ENCODE measurements around the gene PPP2R5D. TPM values are rescaled to one million over a fixed set of nuclear protein-coding genes. Genes with fewer than 3 reads are reported as not detected.
A peak's percentile ranks its signal among the peaks of the same experiment; 100 is the strongest.

Gene PPP2R5D
- total RNA-seq, 2 donors from 2014 or later, result 53.0 to 96.0 TPM

DNA sequence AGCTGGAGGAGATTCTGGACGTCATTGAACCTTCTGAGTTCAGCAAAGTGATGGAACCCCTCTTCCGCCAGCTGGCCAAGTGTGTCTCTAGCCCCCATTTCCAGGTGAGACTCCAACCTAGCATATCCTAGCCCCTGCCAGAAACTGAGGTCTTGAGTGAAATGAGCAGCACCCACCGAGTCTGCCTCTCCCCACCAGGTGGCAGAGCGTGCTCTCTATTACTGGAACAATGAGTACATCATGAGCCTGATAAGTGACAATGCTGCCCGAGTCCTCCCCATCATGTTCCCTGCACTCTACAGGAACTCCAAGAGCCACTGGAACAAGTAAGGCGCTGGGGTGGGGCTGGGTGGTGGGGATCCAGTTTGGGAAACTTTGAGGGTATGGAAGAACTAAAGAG is 24.8 kb downstream of the PPP2R5D start:
- Mint-ChIP-seq H3K36me3 (peaks cover 13 to 24% of the 10 kb centered on the region in 2 donors), H3K27ac (peak overlapping the region in 1 of 2 donors; percentile 72)

GRCh38 chr6:43011207-43011606 is 26.8 kb downstream of the PPP2R5D start:
- H3K9me3 Mint-ChIP-seq, result no peaks in the 10 kb centered on the region
- peak overlapping the region; percentile 77 to 92 for H3K27ac Mint-ChIP-seq
- no peak for ATAC-seq
- no peak for DNase-seq (ENCODE audit: low spot score in 2 of 2)
- H3K36me3 Mint-ChIP-seq, result peaks cover 13 to 18% of the 10 kb centered on the region in 2 donors

More for the DNA sequence above, 24.8 kb downstream of the PPP2R5D start:
- ATAC-seq (no peak), DNase-seq (ENCODE audit: low spot score in 2 of 2) (peak in 1 of 2 donors; percentile 24)
- H3K9me3 Mint-ChIP-seq, result no peaks in the 10 kb centered on the region

DNA sequence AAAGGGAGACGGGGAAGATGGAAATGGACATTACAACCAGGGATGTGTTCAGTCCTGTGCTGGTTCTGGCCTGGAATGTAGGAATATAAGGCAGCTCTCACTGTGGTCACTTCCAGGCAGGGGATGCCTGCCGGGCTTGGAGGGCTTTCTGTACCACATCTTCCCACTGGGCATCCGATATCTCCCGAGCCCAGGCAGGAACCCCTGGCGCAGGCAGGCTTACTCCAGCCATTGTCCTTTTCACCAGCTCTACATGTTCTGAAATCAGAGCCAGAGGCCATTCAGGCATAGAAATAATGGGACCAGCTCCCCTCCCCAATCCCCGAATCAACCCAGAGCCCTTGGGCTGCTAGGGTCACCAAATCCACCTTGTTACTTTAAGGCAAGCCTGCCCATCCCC is 28.0 kb downstream of the PPP2R5D start:
- peaks cover 13 to 17% of the 10 kb centered on the region in 2 donors for H3K36me3 Mint-ChIP-seq
- DNase-seq (ENCODE audit: low spot score in 2 of 2) (no peak), ATAC-seq (no peak)
- no peaks in the 10 kb centered on the region for H3K9me3 Mint-ChIP-seq
- H3K27ac Mint-ChIP-seq, result peak overlapping the region; percentile 92 to 98

- peak overlapping the region; percentile 92 to 98 for H3K27ac Mint-ChIP-seq
- H3K36me3 Mint-ChIP-seq, result peaks cover 13 to 24% of the 10 kb centered on the region in 2 donors
- peak; percentile 41 to 53 for ATAC-seq
- H3K9me3 Mint-ChIP-seq, result no peaks in the 10 kb centered on the region
- no peak for DNase-seq (ENCODE audit: low spot score in 2 of 2)
These were observed 28.9 kb downstream of the PPP2R5D start for GRCh38 chr6:43013097-43013842.

DNA sequence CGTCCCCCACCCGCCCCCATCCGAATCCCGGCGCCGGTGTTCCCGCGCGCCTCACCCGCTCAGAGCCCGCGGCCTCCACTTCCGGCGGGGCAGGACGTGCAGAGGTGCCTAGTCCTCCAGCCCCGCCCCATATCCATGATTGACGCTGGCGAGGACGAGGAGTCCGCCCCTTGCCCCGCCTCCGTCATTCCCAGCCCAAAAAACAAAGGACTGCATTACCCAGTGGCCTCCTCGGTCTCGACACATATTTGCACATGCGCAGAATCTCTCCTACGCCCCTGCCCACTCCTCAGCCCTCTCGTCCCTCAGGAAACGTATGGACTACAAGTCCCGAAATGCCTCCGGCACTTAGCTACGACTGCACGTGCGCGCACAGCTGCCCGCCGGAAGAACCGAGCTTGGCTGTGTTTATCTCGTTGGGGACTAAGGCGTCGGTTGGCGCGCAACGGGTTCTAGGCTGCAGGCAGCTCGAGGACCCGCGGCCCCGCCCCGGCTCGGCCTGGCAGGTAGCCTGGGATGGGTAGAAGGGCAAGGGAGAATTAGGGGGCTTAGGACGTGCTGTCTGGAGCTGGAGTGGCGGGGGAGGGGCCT is 29.6 kb downstream of the PPP2R5D start, which contains the start of the genes KLHDC3 and MEA1:
TSS of gene KLHDC3 (plus strand) at position 407 of the 591 bp plus-strand sequence. CDS start 2,944 bp downstream, outside the sequence.
TSS of gene MEA1 (minus strand) at position 104 of the 591 bp plus-strand sequence. CDS start 133 bp downstream, outside the sequence.
- ATAC-seq (peak; percentile 93 to 95), DNase-seq (ENCODE audit: low spot score in 2 of 2) (peak; percentile 99 to 100)
- no peaks in the 10 kb centered on the region for H3K9me3 Mint-ChIP-seq
- peak within 1 kb of the TSS; percentile 92 to 98 for H3K27ac Mint-ChIP-seq
- H3K36me3 Mint-ChIP-seq, result peaks cover 13 to 24% of the 10 kb centered on the region in 2 donors

GRCh38 chr6:43014434-43014909 is 30.1 kb downstream of the PPP2R5D start:
- Mint-ChIP-seq H3K36me3 (peaks cover 13 to 24% of the 10 kb centered on the region in 2 donors), H3K27ac (peak overlapping the region; percentile 92 to 98), H3K9me3 (no peaks in the 10 kb centered on the region)
- DNase-seq (ENCODE audit: low spot score in 2 of 2) (no peak), ATAC-seq (no peak)

GRCh38 chr6:43016176-43016942 is 32.0 kb downstream of the PPP2R5D start:
- peaks cover 13 to 24% of the 10 kb centered on the region in 2 donors for H3K36me3 Mint-ChIP-seq

DNA sequence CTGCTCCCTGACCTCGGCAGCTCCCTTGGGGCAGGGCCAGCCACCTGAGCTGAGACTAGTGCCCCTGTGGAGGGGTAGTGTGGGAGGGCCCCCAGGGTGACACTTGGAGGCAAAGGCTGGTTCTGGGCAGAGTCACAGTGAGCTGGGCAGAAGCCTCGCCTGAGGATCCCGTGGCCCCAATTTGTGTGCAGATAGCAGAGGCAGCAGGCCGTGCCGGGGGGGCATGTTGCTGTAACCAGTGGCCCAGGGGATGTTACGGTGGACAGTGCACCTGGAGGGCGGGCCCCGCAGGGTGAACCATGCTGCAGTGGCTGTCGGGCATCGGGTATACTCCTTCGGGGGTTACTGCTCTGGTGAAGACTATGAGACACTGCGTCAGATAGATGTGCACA is 32.6 kb downstream of the PPP2R5D start:
- DNase-seq (ENCODE audit: low spot score in 2 of 2) (no peak), ATAC-seq (no peak)
- Mint-ChIP-seq H3K27ac (peak overlapping the region in 1 of 2 donors; percentile 70), H3K36me3 (peaks cover 13 to 24% of the 10 kb centered on the region in 2 donors), H3K9me3 (no peaks in the 10 kb centered on the region)

More at GRCh38 chr6:43016176-43016942, 32.0 kb downstream of the PPP2R5D start:
- DNase-seq (ENCODE audit: low spot score in 2 of 2) (no peak), ATAC-seq (no peak)
- Mint-ChIP-seq H3K27ac (peak overlapping the region in 1 of 2 donors; percentile 70), H3K9me3 (no peaks in the 10 kb centered on the region)

DNA sequence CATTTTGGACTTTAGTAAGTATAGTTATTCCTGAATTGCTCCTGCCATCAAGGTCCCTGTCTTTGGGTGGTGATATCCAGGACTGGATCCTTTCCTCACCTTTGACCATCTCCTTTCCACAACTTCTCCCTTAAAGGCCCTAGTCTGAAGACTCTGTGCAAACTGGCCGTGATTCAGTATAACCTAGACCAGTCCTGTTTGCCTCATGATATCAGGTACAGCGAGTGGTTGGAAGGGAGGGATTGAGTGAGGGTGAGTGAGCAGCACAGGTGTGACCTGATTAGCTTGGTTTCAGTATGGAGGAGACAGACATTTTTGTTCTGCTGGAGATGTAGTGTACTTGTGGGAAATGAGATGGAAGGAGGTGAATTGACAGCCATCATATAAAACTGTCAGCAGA is 34.8 kb downstream of the PPP2R5D start:
- ATAC-seq, result no peak
- Mint-ChIP-seq H3K27ac (peak overlapping the region in 1 of 2 donors; percentile 46), H3K36me3 (peaks cover 3 to 6% of the 10 kb centered on the region in 2 donors), H3K9me3 (no peaks in the 10 kb centered on the region)
- no peak for DNase-seq (ENCODE audit: low spot score in 2 of 2)

DNA sequence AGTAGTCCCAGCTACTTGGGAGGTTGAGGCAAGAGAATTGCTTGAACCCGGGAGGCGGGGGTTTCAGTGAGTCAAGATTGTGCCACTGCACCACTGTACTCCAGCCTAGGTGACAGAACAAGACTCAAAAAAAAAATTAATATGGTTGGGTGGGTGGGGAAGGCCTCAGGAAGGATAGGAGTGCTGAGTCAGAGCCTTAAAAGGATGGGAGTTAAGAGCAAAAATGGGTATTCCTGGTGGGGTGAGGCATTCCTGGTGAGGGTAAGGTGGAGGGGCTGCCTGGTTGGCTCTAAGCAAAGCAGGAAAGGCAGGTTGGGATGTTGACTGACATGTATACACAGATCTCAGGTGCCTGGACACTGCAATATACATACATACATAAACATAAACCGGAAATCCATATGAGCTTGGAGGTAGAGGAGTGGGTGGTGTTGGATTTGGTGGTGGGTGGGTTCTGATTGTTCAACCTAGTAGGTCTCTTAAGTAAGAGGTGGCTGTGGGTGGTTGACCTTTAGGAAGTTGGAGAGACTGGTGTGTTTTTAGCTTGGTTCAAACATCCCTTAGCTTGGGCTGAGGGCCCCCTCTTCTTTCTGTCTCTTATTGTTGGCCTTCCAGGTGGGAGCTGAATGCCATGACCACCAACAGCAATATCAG is 35.8 kb downstream of the PPP2R5D start:
- ATAC-seq (no peak), DNase-seq (ENCODE audit: low spot score in 2 of 2) (no peak)
- peaks cover 6 to 13% of the 10 kb centered on the region in 2 donors for H3K36me3 Mint-ChIP-seq
- H3K9me3 Mint-ChIP-seq, result no peaks in the 10 kb centered on the region
- peak overlapping the region; percentile 58 to 86 for H3K27ac Mint-ChIP-seq

- Mint-ChIP-seq H3K27ac (peak overlapping the region in 1 of 2 donors; percentile 86), H3K36me3 (peaks cover 9 to 13% of the 10 kb centered on the region in 2 donors), H3K9me3 (no peaks in the 10 kb centered on the region)
- peak in 1 of 2 donors; percentile 6 for ATAC-seq
- DNase-seq (ENCODE audit: low spot score in 2 of 2), result no peak
These were observed 36.5 kb downstream of the PPP2R5D start for GRCh38 chr6:43020847-43021246.

DNA sequence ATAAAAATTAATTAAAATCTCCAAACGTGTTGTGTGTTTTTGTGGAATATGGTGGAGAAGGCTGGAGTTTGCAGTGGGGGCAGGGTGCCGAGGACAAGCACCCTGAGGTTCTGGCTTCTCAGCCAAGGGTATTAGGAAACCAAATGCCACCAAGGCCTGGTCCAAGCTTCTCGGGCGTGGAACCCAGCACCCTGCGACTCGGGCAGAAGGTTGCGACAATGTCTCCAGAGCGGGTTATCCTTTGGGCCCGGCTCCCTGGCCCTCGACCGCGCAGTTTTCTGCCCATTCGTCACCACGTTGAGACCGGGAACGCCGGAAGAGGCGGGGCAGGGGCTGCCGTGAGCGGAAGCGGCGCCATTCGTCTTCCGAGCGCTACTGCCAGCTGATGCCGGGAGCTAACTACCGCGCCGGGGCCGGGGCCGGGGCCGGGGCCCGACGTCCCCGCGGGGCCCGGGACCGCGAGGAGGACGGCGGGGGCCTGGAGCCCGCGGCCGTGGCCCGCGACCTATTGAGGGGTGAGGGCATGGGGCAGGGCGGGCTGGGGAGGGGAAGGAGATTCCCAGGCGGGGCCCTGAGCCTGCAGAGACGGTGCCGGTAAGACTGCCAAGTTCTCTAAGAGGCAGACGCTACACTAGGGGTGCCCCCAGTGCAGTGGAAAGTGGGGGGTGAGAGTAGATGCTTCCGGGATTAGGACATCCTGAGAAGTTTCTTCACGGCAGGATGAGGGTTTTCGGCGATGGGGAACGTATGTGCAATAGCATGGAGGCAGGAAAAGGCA is 37.1 kb downstream of the PPP2R5D start, which contains the start of gene RRP36:
TSS of gene RRP36 (plus strand) at position 354 of the 778 bp plus-strand sequence. CDS start at position 386, 32 bp downstream.
- Mint-ChIP-seq H3K36me3 (peaks cover 12 to 13% of the 10 kb centered on the region in 2 donors), H3K9me3 (no peaks in the 10 kb centered on the region), H3K27ac (peak within 1 kb of the TSS; percentile 86 to 95)
- ATAC-seq, result peak; percentile 87 to 93
- peak; percentile 71 to 79 for DNase-seq (ENCODE audit: low spot score in 2 of 2)

DNA sequence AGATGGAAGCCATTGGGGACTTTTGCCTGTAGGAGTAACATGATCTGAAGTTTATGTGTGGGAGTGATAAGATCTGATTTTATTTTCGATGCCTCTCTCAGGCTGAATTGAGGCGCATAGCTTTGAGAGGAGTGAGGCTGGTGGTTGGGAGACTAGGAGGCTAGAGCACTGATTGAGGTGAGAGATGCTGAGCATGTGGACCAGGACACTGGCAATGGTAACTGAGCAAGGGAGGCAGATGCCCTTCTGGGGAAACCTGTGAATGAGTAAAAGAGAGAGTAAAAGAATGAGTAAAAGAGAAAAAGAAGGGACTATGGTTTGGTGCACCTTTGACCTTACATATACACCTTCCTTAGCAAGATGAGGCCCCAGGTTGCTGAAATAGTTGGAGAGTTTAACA is 40.1 kb downstream of the PPP2R5D start:
- no peak for DNase-seq (ENCODE audit: low spot score in 2 of 2)
- Mint-ChIP-seq H3K27ac (peak overlapping the region; percentile 9 to 40), H3K9me3 (no peaks in the 10 kb centered on the region), H3K36me3 (peaks cover 6 to 23% of the 10 kb centered on the region in 2 donors)
- ATAC-seq, result peak; percentile 5 to 36

DNA sequence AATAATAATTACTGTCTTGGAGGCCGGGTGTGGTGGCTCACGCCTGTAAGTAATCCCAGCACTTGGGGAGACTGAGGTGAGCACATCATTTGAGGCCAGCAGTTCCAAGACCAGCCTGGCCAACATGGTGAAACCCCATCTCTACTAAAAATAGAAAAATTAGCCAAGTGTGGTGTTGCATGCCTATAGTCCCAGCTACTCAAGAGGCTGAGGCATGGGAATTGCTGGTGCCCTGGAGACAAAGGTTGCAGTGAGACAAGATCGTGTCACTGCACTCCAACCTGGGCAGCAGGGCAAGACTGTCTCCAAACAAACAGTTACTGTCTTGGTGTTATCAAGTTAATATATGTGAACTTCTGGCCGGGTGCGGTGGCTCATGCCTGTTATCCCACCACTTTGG is 42.0 kb downstream of the PPP2R5D start:
- Mint-ChIP-seq H3K9me3 (no peaks in the 10 kb centered on the region), H3K36me3 (peaks cover 6 to 23% of the 10 kb centered on the region in 2 donors), H3K27ac (peak overlapping the region; percentile 23 to 33)
- no peak for ATAC-seq
- DNase-seq (ENCODE audit: low spot score in 2 of 2), result no peak

GRCh38 chr6:43029120-43029519 is 44.8 kb downstream of the PPP2R5D start:
- no peak overlapping the region for H3K27ac Mint-ChIP-seq
- ATAC-seq (no peak), DNase-seq (ENCODE audit: low spot score in 2 of 2) (no peak)
- H3K9me3 Mint-ChIP-seq, result no peaks in the 10 kb centered on the region
- H3K36me3 Mint-ChIP-seq, result peaks cover 12 to 20% of the 10 kb centered on the region in 2 donors

All from activated naive CD4-positive, alpha-beta T cell treated with anti-CD3 and anti-CD28 coated beads, Interleukin-2, amount 50 U/mL, for 72 hours (primary cell).